GM21367 (cell line): ENCODE measurements around the gene STX12.
"Not testable (repeated sequence)": the region's sequence is repeated elsewhere in the genome, so short reads cannot be mapped to it uniquely, and the experiment has no call there.

Experiments used
- ATAC-seq: cut with Tn5 transposase; IDR thresholded peaks from one replicate; pipeline ENCODE4 v1.9.1; 2021; ENCODE audit not compliant: unreplicated experiment

STX12 gene

DNA sequence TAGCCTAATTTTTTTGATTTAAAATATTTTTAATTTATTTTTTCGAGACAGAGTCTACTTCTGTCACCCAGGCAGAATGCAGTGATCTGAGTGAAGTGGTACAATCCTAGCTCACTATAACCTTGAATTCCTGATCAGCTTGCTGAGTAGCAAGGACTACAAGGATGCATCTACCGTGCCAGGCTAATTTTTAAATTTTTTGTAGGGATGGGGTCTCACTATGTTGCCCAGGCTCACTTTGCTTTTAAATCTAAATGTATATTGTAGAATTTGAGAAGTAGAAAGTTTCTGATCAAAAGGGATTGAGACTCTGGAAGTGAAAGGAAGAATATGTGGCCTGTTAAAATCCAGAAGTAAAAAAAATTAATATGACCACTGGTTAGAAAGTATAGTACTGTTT is 1.6 kb downstream of the STX12 start:
- no peak for ATAC-seq

DNA sequence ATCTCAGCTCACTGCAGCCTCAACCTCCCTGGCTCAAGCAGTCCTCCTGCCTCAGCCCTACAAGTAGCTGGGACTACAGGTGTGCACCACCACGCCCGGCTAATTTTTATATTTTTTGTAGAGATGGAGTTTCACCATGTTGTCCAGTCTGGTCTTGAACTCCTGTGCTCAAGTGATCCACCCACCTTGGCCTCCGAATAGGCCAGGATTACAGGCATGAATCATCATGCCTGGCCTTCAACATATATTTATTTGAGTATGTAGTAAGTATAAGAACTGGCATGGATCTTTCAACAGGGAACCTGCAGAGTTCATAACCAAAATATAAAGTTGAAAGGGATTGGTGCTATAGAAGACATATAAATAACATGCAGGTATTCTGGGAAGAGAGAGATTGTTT is 2.3 kb downstream of the STX12 start:
- ATAC-seq: not testable (repeated sequence)

DNA sequence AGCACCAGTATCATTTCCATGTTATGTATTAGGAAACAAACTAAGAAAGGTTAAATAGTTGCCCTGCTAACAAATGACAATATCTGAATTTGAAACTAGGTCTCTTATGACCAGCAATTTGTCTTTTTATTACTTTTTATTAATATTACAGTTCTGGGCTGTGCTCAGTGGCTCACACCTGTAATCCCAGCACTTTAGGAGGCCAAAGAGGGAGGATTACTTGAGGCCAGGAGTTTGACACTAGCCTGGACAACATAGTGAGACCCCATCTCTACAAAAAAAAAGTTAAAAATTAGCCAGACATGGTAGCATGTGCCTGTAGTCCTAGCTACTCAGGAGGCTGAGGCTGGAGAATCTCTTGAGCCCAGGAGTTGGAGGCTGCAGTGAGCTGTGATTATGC is 3.3 kb downstream of the STX12 start:
- not testable (repeated sequence) for ATAC-seq

DNA sequence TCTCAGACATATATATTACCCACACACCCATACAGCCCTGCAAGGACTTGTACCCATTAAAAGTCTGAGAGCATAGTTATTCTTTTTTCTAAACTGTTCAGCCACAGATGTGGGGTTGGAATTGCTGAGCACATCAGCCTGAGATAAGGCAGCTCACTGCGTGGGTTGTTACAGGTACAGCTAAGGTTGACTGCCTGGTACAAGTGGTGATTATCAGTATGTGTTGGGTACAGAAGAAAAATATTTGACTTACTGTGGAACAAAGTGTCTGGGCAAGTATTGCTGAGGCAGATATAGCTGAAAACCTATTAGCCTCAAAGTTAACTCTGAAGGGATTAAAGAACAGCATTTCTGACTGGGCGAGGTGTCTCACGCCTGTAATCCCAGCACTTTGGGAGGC is 5.0 kb downstream of the STX12 start:
- ATAC-seq: no peak

DNA sequence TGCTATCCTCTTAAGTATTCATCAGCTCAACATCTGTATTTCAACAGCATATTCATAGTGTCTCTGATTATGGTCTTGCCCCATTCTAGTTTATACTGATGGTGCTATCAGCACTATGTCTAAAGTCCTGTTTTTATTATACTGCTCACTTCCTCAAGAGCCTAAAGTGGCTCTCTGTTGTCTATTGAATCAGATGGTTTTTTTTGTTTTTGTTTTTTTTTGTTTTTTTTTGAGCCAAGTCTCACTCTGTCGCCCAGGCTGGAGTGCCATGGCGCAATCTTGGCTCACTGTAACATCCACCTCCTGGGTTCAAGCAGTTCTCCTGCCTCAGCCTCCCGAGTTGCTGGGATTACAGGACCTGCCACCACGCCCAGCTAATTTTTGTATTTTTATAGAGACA is 6.1 kb downstream of the STX12 start:
- no peak for ATAC-seq

DNA sequence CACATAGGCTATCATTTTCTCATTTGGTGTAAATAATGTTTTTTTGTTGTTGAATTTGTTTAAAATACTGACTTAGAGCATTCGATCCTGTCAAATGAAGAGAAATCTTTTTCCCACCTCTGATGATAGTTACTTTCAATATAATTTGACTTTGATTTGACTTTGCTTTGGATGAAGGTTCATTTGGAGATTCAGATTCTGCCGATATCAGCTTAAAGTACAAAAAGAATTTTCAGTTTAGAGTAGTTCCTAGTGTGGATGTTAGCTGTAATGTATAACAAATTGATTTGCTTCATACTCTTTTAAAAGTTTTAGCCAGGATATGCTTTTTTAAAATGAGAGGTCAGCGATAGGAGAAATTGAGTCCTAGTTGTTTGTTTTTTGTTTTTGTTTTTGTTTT is 9.9 kb downstream of the STX12 start:
- ATAC-seq: no peak

DNA sequence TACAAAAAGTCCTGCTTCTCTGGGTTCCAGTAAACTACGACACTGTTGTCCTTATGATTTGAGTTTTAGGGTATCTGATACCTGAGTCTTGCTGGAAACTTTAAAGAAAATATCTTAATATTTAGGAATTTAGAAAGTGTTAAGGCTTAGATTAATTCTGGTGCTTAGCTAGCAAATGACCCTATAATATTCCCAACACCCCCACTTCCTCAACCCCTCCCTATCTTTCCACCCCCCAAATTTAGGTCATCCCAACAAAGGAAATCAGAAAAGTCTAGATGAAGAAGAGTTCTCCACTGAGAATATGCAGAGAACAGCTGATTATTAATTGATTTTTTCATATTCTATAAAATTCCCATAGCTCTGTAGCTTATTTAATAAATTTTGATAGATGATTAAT is 11.7 kb downstream of the STX12 start:
- ATAC-seq: no peak

DNA sequence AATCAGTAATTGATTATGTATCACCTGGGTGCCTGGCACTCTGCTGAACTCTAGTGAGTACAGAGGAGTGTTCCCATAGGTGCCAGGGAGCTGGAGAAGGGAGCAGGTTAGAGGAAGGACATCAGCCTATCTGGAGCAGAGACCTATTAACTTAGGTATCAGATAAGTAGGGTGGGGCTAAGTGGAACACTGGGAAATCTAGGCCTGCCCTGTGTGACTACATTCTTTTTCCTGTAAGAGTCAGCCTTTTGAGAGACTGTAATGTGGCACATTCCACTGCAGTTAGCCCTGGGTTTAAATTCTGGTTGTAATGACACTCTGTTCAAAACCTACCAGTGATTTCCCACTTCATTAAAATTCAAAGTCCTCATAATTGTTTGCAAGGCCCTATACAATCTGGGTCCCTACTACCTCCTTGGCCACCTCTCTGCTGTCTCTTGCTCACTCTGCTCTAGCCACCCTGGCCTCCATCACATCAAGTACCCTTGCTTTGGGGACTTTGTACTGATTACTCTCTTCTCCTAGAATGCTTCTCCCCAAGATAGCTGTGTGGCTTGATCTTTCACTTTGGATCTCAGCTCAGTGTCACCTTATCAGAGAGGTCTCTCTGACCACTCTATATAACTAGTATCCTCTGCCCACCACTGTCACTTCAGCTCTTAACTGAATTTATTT is 12.9 kb downstream of the STX12 start:
- no peak for ATAC-seq

DNA sequence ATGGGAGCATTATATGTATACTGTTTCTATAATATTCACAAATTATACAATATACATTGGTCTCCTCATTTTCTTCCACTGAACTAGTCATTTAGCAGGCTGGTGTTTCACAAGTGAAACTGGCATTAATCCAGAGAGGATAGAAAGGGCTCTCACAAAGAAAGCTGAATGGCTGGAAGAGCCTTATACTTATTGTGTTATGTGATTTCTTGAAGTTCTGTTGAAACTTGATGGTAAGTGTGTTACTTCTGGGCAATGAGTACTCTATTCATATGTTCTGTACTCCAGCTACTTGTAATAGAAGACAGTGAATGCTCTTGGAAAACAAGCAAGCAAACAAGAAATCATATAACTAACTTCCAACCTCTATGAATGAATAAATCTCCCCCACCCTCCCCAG is 14.9 kb downstream of the STX12 start:
- no peak for ATAC-seq

DNA sequence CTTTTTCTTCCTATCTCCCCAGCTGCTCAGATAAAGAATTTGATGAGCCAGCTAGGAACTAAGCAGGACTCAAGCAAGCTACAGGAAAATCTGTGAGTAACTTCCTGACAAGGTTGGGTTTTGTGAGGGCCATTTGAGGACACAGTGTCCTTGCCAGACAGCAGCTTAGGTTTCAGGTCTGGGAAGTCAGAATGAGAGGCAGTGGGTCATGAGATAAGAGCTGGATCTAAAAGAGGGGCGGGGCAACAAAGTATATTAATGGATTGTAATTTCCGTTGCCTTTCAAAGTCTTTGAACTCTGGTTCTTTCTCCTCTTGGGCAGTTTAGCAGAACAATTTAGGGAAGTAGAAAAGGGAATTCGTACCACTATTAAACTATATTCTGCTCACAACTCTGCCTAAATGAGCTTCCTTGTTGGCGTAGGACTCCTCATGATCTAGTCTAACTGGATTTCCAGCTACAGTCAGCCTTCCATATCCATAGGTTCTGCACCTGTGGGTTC is 16.6 kb downstream of the STX12 start:
- no peak for ATAC-seq

DNA sequence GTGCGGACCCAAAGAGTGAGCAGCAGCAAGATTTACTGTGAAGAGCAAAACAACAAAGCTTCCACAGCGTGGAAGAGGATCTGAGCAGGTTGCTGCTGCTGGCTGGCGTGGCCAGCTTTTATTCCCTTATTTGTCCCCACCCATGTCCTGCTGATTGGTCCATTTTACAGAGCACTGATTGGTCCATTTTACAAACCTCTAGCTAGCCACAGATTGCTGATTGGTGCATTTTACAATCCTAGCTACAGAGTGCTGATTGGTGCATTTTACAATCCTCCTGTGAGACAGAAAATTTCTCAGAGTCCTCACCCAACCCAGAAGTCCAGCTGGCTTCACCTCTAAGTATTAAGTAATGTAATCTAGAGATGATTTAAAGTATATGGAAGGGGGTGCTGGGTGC is 17.3 kb downstream of the STX12 start:
- not testable (repeated sequence) for ATAC-seq

DNA sequence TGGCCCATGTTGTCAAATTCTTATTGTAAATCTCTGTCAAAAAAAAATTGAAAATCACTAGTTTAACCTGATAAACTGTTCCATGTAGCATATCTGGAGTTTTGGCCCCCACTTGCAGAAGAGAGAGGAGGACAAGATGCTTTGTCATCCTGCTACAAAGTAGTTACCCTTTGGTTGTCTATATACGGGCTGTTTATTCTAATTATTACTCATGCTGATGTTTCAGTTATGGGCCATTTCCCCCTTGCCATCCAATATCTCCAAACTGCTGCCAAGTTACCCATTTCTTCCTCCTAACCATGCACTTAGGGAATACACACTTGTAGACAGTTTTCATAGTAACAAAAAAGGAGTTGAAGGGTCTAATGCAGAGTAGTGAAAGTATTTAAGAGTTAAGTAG is 22.6 kb downstream of the STX12 start:
- ATAC-seq: no peak

DNA sequence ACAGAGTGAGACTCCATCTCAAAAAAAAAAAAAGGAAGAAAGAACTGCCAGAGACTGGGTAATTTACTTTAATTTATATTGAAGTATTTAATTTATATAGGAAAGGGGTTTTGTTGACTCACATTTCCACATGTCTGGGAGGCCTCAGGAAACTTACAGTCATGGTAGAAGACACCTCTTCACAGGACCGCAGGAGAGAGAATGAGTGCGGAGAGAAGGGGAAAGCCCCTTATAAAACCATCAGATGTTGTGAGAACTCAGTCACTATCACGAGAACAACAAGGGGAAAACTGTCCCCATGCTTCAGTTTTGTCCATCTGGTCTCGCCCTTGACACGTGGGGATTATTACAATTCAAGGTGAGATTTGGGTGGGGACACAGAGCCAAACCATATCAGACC is 31.8 kb downstream of the STX12 start:
- no peak for ATAC-seq

DNA sequence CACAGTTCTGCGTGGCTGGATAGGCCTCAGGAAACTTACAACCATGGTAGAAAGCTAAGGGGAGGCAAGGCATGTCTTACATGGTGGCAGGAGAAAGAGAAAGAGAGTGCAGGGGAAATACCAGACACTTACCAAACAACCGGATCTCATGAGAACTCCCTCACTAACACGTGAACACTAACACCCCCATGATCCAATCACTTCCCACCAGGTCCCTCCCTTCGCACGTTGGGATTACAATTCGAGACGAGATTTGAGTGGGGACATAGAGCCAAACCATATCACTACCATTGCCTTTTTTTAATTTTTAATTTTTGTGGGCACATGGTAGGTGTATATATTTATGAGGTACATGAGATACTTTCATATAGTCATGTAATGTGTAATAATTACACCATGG is 33.7 kb downstream of the STX12 start:
- ATAC-seq: no peak

DNA sequence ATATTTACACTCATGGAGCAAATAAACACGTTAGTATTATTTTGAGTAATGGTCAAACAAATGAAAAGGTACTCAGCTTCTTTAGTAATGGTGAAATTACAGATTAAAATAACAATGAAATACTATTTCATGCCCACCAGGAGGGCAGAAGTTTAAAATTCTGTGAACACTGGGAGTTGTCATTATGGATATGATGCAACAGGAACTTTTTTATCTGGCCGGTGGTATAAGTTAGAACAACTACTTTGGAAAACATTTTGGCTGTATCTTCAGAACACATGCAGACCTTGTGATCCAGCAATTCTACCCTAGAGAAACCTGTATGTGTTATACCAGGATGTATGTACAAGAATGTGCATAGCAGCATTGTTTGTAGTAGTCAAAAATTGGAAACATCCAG is 34.4 kb downstream of the STX12 start:
- ATAC-seq: no peak

DNA sequence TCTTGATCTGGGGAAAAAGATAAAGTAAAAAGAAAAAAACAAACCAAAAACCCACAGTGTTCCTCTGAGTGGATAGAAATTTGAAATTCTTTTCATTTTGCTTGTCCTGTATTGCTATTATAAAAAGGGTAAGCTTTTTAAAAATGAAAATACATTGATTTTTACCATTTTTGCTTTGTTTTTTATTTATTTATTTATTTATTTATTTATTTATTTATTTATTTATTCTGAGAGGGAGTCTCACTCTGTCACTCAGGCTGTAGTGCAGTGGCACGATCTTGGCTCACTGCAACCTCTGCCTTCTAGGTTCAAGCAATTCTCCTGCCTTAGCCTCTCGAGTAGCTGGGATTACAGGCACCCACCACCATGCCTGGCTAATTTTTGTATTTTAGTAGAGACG is 35.1 kb downstream of the STX12 start:
- not testable (repeated sequence) for ATAC-seq

DNA sequence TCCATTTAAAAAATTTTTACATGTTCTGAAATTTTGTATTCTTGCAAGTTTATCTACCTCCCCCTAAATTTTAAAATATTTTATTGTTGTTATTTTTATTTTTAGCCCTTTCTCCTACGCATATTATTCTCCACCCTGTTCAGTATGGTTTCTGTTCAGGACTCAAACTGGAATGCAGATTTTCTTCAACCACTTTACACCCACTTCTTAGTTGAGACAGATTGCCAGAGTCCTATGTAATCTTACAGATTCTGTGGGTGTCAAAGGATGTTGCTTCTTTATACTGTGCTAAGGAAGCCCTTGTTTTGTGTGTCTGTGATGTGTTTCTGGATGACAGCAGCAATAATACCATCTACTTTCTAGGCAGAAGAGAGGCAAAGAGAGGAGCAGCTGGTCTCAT is 36.9 kb downstream of the STX12 start:
- ATAC-seq: no peak

DNA sequence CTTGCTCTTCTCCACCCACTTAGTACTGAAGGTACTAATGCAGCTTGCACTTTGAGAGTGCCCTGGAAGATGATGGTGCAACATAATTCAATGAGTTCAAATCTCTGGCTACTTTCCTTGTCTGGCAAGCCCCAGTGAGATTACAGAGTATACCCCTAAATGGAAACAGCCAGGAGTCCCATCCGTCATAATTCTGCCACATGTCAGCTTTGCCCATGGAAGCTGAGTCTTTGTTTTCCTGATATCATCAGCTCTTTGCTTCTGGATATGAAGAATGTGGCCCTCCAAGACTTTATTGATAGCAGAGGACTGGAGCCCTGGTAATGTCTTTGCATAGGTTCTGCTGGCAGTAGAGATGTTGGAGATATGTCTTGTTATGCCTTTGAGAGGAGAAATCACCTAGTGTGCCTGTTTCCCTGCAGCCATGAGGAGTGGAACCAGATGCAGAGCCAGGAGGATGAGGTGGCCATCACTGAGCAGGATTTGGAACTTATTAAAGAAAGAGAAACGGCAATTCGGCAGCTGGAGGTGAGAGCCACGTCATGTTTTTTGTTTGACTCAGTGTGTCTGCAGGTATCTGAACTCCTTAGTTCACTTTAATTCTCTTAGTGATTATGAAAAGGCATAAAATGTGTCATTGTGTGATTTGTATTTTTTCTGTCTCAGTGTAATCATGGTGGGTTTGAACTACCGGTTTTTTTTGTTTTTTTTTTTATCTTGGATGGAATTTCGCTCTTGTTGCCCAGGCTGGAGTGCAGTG is 38.9 kb downstream of the STX12 start:
- no peak for ATAC-seq

DNA sequence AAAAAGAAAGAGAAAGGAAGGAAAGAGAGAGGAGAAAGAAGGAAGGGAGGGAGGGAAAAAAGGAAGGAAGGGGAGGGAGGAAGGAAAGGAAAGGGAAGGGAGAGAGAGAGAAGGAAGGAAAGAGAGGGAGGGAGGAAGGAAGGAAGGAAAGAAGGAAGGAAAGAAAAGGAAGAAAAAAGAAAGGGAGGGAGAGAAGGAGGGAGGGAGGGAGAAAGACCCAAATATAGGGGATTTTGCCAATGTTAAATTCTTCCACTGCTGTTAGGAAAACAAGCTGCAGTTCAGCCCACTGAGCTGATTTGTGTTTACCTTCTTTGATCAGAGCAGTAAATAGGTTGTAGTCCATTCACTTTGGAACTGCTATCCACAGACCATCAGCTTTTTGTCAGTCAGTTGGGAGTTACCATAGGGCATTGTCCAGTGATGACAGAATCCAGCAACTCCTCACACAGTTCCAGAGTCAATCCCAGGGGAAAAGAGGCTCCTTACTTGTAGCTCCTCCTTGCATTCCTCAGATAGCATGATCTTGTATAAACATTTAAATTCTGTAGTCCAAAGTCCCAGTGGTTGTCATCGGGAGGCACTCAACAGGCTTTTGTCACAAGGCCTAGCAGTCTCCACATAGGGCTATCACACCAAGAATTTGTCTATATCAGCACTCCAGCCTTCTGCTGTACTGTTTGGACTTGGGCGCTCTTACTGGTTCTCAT is 44.1 kb downstream of the STX12 start:
- ATAC-seq: no peak

DNA sequence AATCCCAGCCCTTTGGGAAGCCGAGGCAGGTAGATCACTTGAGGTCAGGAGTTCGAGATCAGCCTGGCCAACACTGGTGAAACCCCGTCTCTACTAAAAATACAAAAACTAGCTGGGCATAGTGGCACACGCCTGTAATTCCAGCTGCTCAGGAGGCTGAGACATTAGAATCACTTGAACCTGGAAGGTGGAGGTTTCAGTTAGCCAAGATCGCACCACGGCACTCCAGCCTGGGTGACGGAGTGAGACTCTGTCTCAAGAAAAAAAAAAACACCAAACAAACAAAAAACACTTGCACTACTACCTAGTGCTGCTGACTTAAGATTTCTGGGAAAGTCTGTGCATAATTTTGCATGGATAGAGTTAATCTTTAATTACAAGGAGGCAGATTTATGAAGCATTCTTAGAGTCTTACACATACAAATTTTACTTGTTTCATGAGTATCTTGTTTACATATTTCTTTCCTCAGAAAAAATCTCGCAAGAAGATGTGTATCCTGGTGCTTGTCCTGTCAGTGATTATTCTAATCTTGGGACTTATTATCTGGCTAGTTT is 48.8 kb downstream of the STX12 start:
- no peak for ATAC-seq

DNA sequence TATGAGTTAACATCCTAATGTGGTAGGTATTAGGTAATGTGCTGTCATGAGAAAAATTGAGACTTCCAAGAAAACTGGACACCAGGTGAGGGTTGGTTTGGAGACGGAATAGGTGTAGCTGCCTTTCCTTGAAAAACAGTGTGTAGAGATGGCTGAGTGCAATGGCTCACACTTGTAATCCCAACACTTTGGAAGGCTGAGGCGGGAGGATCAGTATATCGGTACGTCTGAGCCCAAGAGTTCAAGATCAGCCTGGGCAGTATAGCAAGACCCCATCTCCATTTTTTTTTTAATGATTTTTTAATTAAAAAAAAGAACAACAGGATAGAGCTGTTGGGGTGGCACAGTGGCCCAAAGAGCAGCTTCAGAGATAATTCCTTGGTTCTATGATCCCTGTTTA is 50.8 kb downstream of the STX12 start:
- ATAC-seq: no peak

DNA sequence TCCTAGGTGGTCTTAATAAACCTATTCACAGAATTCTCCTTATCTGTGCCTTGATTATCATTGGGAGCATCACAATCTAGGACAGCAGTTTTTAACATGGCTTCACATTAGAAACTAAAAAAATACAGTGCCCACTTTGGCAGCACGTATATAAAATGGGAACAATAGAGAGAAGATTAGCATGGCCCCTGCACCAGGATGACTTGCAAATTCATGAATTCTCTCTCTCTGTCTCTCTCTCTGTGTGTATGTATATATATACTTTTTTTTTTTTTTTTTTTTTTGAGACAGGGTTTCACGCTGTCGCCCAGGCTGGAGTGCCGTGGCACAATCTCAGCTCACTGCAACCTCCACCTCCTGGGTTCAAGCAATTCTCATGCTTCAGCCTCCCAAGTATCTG is 51.4 kb downstream of the STX12 start:
- no peak for ATAC-seq
